Measurements from ENCODE around the gene DAB2IP.

The DAB2IP gene

DNA sequence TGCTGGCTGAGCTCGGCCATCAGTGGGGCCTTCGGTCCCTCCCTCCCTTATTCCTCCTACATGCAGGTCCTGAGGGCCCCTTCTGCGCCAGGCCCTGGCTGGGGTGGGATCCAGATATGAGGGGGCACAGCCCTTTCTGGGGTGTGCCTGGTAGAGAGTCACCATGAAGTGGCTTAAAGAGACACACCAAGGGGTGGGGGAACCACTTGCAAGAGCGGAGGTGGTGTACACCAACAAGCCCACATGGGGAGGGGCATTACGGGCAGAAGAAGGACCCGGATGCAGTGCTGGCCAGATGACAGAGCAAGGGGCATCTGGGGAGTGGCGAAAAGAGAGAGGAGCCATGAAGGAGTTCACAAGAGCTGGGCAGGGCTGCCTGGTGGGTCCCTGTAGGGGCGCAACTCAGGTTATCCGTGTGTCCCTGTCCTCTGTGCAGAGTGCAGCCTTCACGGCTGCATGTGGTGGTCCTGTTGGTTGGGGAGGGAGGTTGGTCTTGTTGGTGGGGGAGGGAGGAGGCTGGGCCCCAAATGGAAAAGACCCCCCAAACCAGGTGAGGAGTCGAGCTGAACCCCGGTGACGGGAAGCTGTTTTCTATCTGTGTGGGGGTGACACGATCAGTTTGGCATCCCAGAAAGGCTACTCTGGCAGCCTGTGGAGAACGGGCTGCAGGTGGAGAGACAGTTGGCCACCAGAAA lies 158.1 kb downstream of the DAB2IP start:
- no peak for DNase-seq

- no peak for DNase-seq
Measured at GRCh38 chr9:121810489-121810888, 159.1 kb downstream of the DAB2IP start.

- DNase-seq, result no peak
Measured at GRCh38 chr9:121811140-121811539, 159.7 kb downstream of the DAB2IP start.

- DNase-seq, result no peak
Measured at GRCh38 chr9:121811751-121812150, 160.3 kb downstream of the DAB2IP start.

DNA sequence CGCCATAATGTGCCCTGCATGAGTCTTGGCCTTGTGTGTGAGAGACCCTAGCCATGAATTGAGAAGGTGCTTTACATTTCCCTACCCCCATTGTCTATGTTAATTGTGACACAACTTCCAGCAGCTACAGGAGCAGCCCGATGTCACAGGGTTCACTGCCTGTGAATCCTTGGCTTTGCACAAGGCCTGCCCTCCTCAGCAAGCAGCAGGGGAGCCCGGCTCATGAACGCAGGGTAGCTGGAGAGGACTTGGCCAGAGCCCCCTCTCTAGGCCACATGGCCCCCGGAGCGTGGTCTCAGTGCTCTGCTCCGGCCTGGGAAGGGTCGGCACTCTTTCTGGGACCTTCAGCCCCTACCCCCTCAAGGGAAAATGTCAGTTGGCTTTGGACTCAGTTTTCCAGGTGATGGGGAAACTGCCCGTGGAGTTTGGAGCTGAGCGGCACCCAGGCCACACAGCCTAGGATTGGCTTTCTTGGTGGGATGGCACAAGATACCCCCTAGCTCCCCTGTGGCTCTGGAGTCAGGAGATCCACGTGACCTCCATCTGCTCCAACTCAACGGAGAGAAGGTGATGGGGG lies 160.8 kb downstream of the DAB2IP start:
- DNase-seq, result no peak

GRCh38 chr9:121813519-121814210 lies 162.2 kb downstream of the DAB2IP start:
- no peak for DNase-seq

DNA sequence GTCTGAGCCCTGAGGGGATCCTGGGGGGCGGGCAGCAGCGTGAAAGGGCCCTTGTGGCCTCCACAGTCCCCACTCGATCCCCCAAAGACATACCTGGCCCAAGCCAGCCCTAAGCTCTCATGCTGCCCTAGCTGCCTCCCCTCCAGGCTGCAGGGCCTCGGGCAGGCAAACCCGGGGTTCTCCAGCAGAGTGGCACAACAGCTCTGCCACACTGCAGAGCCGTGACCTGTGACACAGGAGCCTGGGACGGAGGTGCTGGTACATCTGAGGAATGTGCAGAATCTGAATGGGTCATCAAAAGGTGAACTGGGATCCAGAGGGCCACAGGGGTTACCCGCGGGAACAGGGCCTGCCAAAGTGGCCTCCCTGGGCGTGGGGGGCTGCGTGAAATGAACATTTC lies 163.2 kb downstream of the DAB2IP start:
- DNase-seq, result no peak

- DNase-seq, result peak in 1 of 2 experiments; percentile 29
Measured at GRCh38 chr9:121815084-121815483, 163.7 kb downstream of the DAB2IP start.

GRCh38 chr9:121815546-121816448 lies 164.4 kb downstream of the DAB2IP start:
- peak in 1 of 2 experiments; percentile 15 for DNase-seq

- DNase-seq, result no peak
Measured at GRCh38 chr9:121816449-121816817, 165.0 kb downstream of the DAB2IP start.

- DNase-seq, result no peak
Measured at GRCh38 chr9:121816845-121817450, 165.5 kb downstream of the DAB2IP start.

DNA sequence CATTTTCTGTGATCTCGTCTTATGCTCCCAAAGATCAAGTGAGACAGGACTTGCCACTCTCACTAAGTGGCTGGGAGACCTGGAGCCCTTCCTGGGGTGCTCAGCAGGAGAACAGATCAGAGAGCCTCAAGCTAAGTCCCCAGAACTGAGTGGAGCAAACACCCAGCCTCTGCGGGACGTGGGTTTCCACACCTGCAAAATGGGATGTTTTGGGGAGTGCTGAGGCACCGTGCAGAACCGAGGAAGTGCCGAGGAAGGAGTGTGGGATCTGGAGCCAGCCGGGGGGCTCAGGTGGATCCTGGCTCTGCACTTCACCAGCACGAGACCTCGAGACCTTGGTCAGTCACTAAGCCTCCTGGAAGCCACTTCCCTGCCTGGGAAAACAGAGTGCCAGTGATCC lies 166.0 kb downstream of the DAB2IP start:
- no peak for DNase-seq

- DNase-seq, result no peak
Measured at GRCh38 chr9:121818016-121818661, 166.7 kb downstream of the DAB2IP start.

DNA sequence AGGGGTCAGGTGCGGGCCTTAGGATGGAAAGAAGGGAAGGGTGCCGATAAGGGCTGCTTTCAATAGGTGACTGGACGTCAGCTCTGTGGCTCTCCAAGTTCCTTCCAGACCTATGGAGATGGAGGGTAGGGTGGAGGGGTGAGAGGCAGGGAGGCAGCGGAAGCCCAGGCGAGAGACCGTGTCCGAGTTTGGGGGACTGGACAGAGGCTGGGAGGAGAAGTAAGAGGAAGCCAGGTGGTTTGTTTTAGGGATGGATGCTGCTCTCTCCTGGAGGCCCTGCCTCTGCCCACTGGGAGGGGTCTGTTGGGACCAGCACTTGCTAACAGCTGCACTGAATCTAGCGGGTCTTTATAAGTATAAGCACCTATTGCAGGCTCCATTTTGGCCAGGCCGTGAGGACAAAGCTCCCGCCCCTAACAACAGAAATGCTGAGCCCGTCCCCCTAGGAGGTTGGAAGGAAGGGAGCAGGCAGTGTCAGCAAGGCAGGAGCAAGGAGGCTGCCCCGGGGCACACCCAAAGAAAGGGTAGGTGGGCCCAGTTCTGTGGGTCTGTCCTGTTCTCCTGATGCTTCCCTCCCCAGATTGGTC lies 167.5 kb downstream of the DAB2IP start:
- DNase-seq, result peak in 1 of 2 experiments; percentile 38

DNA sequence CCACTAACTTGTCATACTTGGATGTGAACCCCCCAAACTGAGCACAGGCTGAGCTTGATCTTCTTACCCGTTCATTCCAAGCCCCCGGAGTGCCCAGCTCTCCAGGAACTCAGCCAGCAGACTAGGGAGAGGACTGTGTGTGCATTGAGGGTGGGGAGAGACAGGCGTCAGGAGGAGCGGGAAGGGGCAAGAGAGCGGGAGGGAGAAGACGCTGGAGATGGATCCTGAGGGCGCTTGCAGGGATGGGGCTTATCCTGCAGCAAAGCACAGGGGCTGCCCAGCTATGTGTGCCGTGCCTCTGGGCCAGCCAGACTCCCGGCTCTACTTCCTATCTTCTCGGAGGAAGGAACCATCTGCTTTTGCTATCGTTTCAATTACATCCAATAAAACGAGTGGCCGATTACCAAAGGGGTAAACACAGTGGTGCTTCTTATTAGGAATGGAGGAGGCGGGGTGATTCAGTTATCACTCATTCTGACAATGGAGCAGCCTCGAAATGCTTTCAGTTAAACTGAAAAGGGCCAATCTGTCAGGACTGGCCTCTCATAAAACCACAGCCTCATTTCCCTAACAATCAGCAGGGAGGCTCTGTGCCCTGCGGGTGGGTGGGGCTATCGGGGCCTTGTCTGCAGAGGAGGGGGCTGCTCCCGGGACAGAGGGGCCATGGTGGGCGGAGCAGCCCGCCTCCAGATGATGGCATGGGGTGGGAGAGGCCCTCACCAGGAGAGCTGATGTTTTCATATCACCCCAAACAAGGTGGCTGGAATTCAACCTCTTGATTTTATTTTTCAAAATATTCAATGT lies 168.2 kb downstream of the DAB2IP start:
- peak; percentile 87 to 88 for DNase-seq

GRCh38 chr9:121820286-121821005 lies 169.0 kb downstream of the DAB2IP start:
- DNase-seq, result no peak

DNA sequence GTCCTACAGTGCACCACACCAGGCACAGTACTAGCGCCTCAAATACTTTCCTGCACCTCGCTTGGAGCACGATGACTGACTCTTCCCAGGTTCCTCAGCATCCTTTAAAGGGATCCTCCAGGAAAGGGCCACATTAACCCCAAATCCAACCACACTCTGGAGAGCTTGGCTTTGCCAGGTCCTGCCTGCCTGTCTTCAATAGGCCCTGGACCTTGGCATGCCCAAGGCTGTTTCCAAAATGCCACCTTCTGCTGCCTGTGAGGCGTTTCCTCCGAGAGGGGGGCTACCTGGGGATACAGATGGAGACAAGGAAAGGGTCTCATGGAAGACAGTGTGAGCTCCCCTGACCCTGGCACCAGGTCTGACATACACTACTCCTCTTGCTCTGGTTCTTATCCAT lies 169.9 kb downstream of the DAB2IP start:
- no peak for DNase-seq

- DNase-seq, result no peak
Measured at GRCh38 chr9:121822093-121823085, 171.0 kb downstream of the DAB2IP start.
